IPS DF 6.9 (cell line): Measurements from ENCODE around the gene SERBP1.
"Not testable (repeated sequence)": the region's sequence is repeated elsewhere in the genome, so short reads cannot be mapped to it uniquely, and the experiment has no call there.

Experiments used
- DNase-seq: peaks from one replicate; pipeline ENCODE4 v3.0.0-alpha.2; 2013; ENCODE audit warnings: low read depth, low spot score
- H3K27ac ChIP-seq: one replicate; pipeline ENCODE4 v1.5.1; 2013; ENCODE audit warnings: low read length, control low read depth
- H3K27me3 ChIP-seq: 2 replicates; pipeline ENCODE4 v1.6.1; 2013; ENCODE audit warnings: mild to moderate bottlenecking, low read length; ENCODE audit not compliant: control insufficient read depth, insufficient read depth
- H3K36me3 ChIP-seq: 2 replicates; pipeline ENCODE4 v1.6.1; 2013; ENCODE audit warnings: low read length; ENCODE audit not compliant: control insufficient read depth, insufficient read depth
- H3K4me1 ChIP-seq: 2 replicates; pipeline ENCODE4 v1.6.1; 2013; ENCODE audit warnings: low read length; ENCODE audit not compliant: control insufficient read depth, insufficient read depth
- H3K4me3 ChIP-seq: 2 replicates; pipeline ENCODE4 v1.5.1; 2013; ENCODE audit warnings: mild to moderate bottlenecking, low read length
- H3K9me3 ChIP-seq: 2 replicates; pipeline ENCODE4 v1.6.1; 2013; ENCODE audit warnings: low read length, inconsistent platforms; ENCODE audit not compliant: control insufficient read depth, insufficient read depth
- whole genome bisulfite sequencing: extraction: QIAGEN DNeasy Blood & Tissue Kit; methylation state at CpG from one replicate; pipeline ENCODE4 v1.1.7; 2013; ENCODE audit warnings: mixed read lengths, missing lambda C conversion rate; ENCODE audit not compliant: insufficient read length, insufficient coverage; 5-methylcytosine and 5-hydroxymethylcytosine counted together

Gene SERBP1

GRCh38 chr1:67429528-67430357 lies 459 bp downstream of the SERBP1 start:
- no peaks in the 10 kb centered on the region for H3K27me3 ChIP-seq
- H3K4me1 ChIP-seq = no peaks in the 10 kb centered on the region
- H3K9me3 ChIP-seq = no peaks in the 10 kb centered on the region
- no peak for DNase-seq
- WGBS = no CpG with 5 or more reads among the region's 69 CpGs
- H3K36me3 ChIP-seq = peaks cover 9% of the 10 kb centered on the region
- H3K27ac ChIP-seq = no peak overlapping the region
- peak overlapping the region; percentile 89 for H3K4me3 ChIP-seq

GRCh38 chr1:67429011-67429527 lies 1.1 kb downstream of the SERBP1 start:
- no CpG with 5 or more reads among the region's 25 CpGs for WGBS
- H3K9me3 ChIP-seq = no peaks in the 10 kb centered on the region
- H3K4me3 ChIP-seq = peak overlapping the region; percentile 89
- no peaks in the 10 kb centered on the region for H3K27me3 ChIP-seq
- peaks cover 9% of the 10 kb centered on the region for H3K36me3 ChIP-seq
- no peak overlapping the region for H3K27ac ChIP-seq
- no peak for DNase-seq
- no peaks in the 10 kb centered on the region for H3K4me1 ChIP-seq

DNA sequence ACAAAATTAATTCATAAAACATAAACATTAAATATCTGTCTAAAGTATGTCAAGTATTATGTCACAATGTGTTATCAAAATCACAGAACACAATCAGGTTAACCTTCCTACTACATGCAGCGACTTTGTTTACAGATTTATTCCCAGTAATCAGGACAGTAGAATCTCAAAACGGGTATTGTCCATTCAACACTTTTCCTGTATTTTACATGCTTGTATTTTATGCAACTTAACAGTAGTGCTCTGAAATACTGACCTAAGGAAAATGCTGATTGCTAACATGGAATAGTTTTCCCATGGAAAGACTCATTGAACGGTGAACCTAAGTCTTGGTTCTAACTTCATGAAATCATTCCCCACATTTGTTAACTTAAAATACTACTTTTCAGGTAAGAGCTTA lies 2.3 kb downstream of the SERBP1 start:
- no peak for DNase-seq
- Histone ChIP-seq H3K27me3 (no peaks in the 10 kb centered on the region), H3K4me3 (peak overlapping the region; percentile 89; the same call in 1 of the 2 replicates), H3K4me1 (no peaks in the 10 kb centered on the region), H3K27ac (no peak overlapping the region), H3K36me3 (peaks cover 16% of the 10 kb centered on the region), H3K9me3 (no peaks in the 10 kb centered on the region)
- no CpG with 5 or more reads among the region's 3 CpGs for WGBS

- DNase-seq = no peak
- no peaks in the 10 kb centered on the region for H3K9me3 ChIP-seq
- no peaks in the 10 kb centered on the region for H3K27me3 ChIP-seq
- H3K4me3 ChIP-seq = no peak overlapping the region; the same call in 1 of the 2 replicates
- H3K27ac ChIP-seq = no peak overlapping the region
- no peaks in the 10 kb centered on the region for H3K4me1 ChIP-seq
- WGBS = no CpG with 5 or more reads among the region's 2 CpGs
- H3K36me3 ChIP-seq = peaks cover 16% of the 10 kb centered on the region
Observed at GRCh38 chr1:67427465-67427864, 2.7 kb downstream of the SERBP1 start.

DNA sequence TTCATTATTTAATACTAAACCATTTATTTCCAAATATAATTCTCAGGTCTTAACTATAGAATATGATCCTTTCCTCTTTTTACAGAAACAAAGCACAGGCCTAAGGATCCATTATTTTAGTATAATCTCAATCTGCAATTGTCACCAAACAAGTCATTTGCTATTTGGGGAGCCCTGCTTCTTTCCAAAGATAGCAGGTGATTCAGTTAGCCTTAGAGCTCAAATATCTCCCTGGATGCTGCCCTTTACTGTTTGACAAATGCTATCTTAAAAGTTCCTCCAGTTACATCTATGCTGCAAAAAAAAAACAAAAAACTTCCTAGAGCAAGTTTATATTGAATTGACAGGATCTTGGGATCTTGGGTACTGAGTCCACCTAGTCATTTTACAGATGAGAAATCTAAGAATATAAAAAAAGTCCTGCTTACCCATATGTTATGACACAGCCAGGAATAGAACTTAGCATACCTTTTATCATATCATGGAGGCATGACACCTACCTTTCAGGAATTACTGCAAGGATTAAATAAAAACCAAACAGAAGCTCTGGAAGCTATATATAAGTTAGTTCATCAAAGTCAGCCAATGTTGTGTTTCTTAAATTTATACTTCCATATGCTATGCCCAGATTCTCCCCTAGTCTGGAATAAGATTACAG lies 9.2 kb downstream of the SERBP1 start:
- peaks cover 18% of the 10 kb centered on the region for H3K36me3 ChIP-seq

GRCh38 chr1:67418839-67419586 lies 11.2 kb downstream of the SERBP1 start:
- no peak for DNase-seq
- no CpG with 5 or more reads among the region's 6 CpGs for WGBS
- H3K36me3 ChIP-seq = peaks cover 29% of the 10 kb centered on the region
- H3K27ac ChIP-seq = no peak overlapping the region
- no peaks in the 10 kb centered on the region for H3K9me3 ChIP-seq
- no peak overlapping the region for H3K4me3 ChIP-seq
- H3K27me3 ChIP-seq = no peaks in the 10 kb centered on the region
- no peaks in the 10 kb centered on the region for H3K4me1 ChIP-seq

More for the DNA sequence above, 9.2 kb downstream of the SERBP1 start:
- H3K4me1 ChIP-seq = no peaks in the 10 kb centered on the region
- no peak for DNase-seq
- H3K27me3 ChIP-seq = no peaks in the 10 kb centered on the region
- H3K4me3 ChIP-seq = no peak overlapping the region
- H3K27ac ChIP-seq = no peak overlapping the region
- H3K9me3 ChIP-seq = no peaks in the 10 kb centered on the region

DNA sequence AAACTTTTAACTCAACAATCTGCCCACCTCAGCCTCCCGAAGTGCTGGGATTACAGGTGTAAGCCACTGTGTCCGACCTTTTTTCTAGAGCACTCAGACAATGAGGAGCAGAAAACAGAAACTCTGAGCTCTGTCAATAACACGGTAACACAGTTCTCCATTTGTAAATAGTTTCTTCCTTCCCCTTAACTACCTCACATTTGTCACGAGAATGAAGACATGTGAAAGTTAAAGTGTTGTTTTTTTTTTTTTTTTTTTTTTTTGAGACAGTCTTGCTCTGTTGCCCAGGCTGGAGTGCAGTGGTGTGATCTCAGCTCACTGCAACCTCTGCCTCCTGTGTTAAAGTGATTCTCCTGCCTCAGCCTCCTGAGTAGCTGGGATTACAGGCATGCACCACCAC lies 12.5 kb downstream of the SERBP1 start:
- H3K27ac ChIP-seq, H3K9me3 ChIP-seq, H3K27me3 ChIP-seq, DNase-seq, H3K4me3 ChIP-seq, H3K4me1 ChIP-seq: not testable (repeated sequence)
- WGBS = no CpG with 5 or more reads among the region's 4 CpGs
- peaks cover 22% of the 10 kb centered on the region for H3K36me3 ChIP-seq

- Histone ChIP-seq H3K27ac (no peak overlapping the region), H3K4me3 (no peak overlapping the region), H3K9me3 (no peaks in the 10 kb centered on the region), H3K4me1 (no peaks in the 10 kb centered on the region), H3K27me3 (no peaks in the 10 kb centered on the region), H3K36me3 (peaks cover 19% of the 10 kb centered on the region)
- no peak for DNase-seq
- no CpG with 5 or more reads among the region's 13 CpGs for WGBS
Observed at GRCh38 chr1:67415041-67415440, 15.2 kb downstream of the SERBP1 start.

DNA sequence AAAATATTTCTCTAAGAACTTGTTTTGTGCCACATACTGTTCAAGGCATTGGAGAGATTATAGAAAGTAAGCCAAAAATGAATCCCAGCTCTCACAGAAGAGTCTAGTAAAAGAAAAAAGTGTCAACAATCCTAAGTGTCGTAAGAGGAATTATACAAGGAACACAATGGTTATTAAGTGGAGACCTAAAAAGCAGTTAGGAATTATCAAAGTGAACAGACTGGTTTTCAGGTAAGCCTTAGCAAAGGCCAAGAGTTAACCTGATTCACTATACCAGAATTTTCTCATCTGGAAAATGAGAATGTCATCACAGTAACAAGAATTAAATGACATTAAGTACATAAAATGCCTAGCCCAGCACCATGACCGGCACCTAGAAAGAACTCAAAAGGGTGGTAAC lies 15.6 kb downstream of the SERBP1 start:
- H3K36me3 ChIP-seq = peaks cover 19% of the 10 kb centered on the region
- no CpG with 5 or more reads among the region's 2 CpGs for WGBS
- no peak for DNase-seq
- no peaks in the 10 kb centered on the region for H3K9me3 ChIP-seq
- H3K4me3 ChIP-seq = no peak overlapping the region
- H3K27ac ChIP-seq = no peak overlapping the region
- no peaks in the 10 kb centered on the region for H3K4me1 ChIP-seq
- no peaks in the 10 kb centered on the region for H3K27me3 ChIP-seq

DNA sequence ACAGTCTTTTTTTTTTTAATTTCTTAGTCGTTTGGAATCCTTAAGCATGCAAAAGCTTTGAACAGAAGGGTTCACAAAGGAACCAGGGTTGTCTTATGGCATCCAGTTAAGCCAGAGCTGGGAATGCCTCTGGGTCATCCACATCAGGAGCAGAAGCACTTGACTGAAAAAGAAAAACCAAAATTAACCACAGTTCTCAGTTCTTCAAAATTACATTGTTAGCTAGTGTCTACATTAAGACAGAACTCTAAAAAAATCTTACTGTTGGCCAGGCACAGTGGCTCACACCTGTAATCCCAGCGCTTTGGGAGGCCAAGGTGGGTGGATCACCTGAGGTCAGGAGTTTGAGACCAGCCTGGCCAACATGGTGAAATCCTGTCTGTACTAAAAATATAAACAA lies 17.1 kb downstream of the SERBP1 start:
- not testable (repeated sequence) for H3K4me1 ChIP-seq, H3K27ac ChIP-seq, DNase-seq, H3K27me3 ChIP-seq, H3K9me3 ChIP-seq, H3K4me3 ChIP-seq
- WGBS = no CpG with 5 or more reads among the region's 2 CpGs
- H3K36me3 ChIP-seq = peaks cover 17% of the 10 kb centered on the region
